ENCODE data around the gene CCDC71L.

CCDC71L gene

GRCh38 chr7:106657085-106657991 lies 3.6 kb downstream of the CCDC71L start:
- Histone ChIP-seq H2BK5ac (ENCODE audit: low read depth, low read length, poor library complexity) (no peak overlapping the region), H3K36me3 (ENCODE audit: control insufficient read depth in 1 of 2, insufficient read depth in 2 of 2, low read length in 2 of 2) (no peaks in the 10 kb centered on the region), H3K79me2 (ENCODE audit: control insufficient read depth, insufficient read depth, low read length, poor library complexity) (peaks cover 8% of the 10 kb centered on the region), H3K27ac (ENCODE audit: low read depth, low read length) (no peak overlapping the region), H3K4me1 (ENCODE audit: control insufficient read depth in 1 of 2, insufficient read depth in 2 of 2, low read length in 2 of 2) (no peaks in the 10 kb centered on the region), H4K8ac (ENCODE audit: low read depth, low read length) (no peak overlapping the region), H3K23ac (ENCODE audit: low read length) (no peak overlapping the region), H2AFZ (ENCODE audit: insufficient read depth, low read length, poor library complexity) (no peak overlapping the region), H3K27me3 (ENCODE audit: insufficient read depth, low read length) (no peaks in the 10 kb centered on the region), H3K18ac (ENCODE audit: low read length) (no peak overlapping the region), H4K12ac (ENCODE audit: low read depth, low read length) (no peak overlapping the region), H3K4me2 (ENCODE audit: low read length) (no peak overlapping the region), H2BK12ac (ENCODE audit: low read length) (no peak overlapping the region), H4K91ac (ENCODE audit: low read depth, low read length) (no peak overlapping the region), H2BK120ac (ENCODE audit: insufficient read depth, low read length, poor library complexity) (no peak overlapping the region), H2AK5ac (ENCODE audit: low read length) (no peak overlapping the region), H3K79me1 (ENCODE audit: low read length) (peaks cover 12% of the 10 kb centered on the region), H3K4ac (ENCODE audit: low read depth, low read length) (no peak overlapping the region), H3K9ac (ENCODE audit: low read length) (no peak overlapping the region), H3K9me3 (ENCODE audit: insufficient read depth, low read depth, low read length) (no peaks in the 10 kb centered on the region), H3K14ac (ENCODE audit: low read length) (no peak overlapping the region), H3K4me3 (ENCODE audit: low read depth, low read length) (no peak overlapping the region)
- peak in 1 of 2 donors; percentile 36 for DNase-seq
- WGBS (ENCODE audit: extremely low coverage, insufficient coverage, insufficient read length) = no CpG with 5 or more reads among the region's 5 CpGs

DNA sequence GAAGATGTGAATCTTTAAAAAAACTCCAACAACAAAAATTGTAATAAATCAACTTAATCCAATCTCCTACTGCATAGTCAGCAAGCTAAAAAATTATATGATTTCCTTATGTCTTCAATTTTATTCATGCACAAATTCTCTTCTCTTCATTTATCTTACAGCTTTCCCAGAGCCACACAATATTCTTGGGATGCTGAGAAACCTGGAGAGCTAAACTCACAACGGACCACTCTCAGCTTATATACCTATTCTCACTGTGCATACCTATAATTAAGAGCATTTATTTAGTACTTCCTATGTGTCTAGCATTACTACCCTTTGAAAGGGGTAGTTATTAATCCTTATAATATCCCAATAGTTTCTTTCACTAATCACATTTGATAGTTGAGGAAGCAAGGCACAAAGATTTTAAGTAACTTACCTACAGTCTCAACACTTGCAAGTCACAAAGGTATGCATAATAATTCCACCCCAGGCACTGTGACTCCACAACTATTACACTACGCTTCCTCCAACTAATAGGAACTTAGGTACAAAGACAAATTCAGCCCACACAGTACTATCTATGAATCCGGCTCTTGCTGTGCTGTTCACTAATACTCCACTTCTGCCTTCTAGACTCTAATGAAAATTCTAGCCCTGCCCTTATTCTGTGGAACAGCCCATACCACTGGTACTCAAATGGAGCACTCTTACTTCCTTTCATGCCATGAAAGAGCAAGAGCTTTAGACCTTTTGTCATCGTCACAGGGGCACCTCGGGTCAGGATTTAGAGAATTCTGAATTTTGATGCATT lies 5.1 kb downstream of the CCDC71L start:
- H4K91ac ChIP-seq (ENCODE audit: low read depth, low read length) = no peak overlapping the region
- H3K23ac ChIP-seq (ENCODE audit: low read length) = no peak overlapping the region
- no peak overlapping the region for H3K18ac ChIP-seq (ENCODE audit: low read length)
- no peak overlapping the region for H2AFZ ChIP-seq (ENCODE audit: insufficient read depth, low read length, poor library complexity)
- no peak overlapping the region for H2BK5ac ChIP-seq (ENCODE audit: low read depth, low read length, poor library complexity)
- no peak overlapping the region for H4K12ac ChIP-seq (ENCODE audit: low read depth, low read length)
- H3K4ac ChIP-seq (ENCODE audit: low read depth, low read length) = no peak overlapping the region
- H4K8ac ChIP-seq (ENCODE audit: low read depth, low read length) = no peak overlapping the region
- H3K36me3 ChIP-seq (ENCODE audit: control insufficient read depth in 1 of 2, insufficient read depth in 2 of 2, low read length in 2 of 2) = no peaks in the 10 kb centered on the region
- no peak overlapping the region for H2BK120ac ChIP-seq (ENCODE audit: insufficient read depth, low read length, poor library complexity)
- peak; percentile 26 to 53 for DNase-seq
- no peak overlapping the region for H3K4me2 ChIP-seq (ENCODE audit: low read length)
- no peak overlapping the region for H3K27ac ChIP-seq (ENCODE audit: low read depth, low read length)
- H3K9ac ChIP-seq (ENCODE audit: low read length) = no peak overlapping the region
- H3K4me3 ChIP-seq (ENCODE audit: low read depth, low read length) = no peak overlapping the region
- peaks cover 13% of the 10 kb centered on the region for H3K79me1 ChIP-seq (ENCODE audit: low read length)
- H3K4me1 ChIP-seq (ENCODE audit: control insufficient read depth in 1 of 2, insufficient read depth in 2 of 2, low read length in 2 of 2) = no peaks in the 10 kb centered on the region
- no peak overlapping the region for H2BK12ac ChIP-seq (ENCODE audit: low read length)
- H3K27me3 ChIP-seq (ENCODE audit: insufficient read depth, low read length) = no peaks in the 10 kb centered on the region
- H2AK5ac ChIP-seq (ENCODE audit: low read length) = no peak overlapping the region
- H3K14ac ChIP-seq (ENCODE audit: low read length) = no peak overlapping the region
- peaks cover 8% of the 10 kb centered on the region for H3K79me2 ChIP-seq (ENCODE audit: control insufficient read depth, insufficient read depth, low read length, poor library complexity)
- WGBS (ENCODE audit: extremely low coverage, insufficient coverage, insufficient read length) = no CpG with 5 or more reads among the region's 5 CpGs
- H3K9me3 ChIP-seq (ENCODE audit: insufficient read depth, low read depth, low read length) = no peaks in the 10 kb centered on the region

DNA sequence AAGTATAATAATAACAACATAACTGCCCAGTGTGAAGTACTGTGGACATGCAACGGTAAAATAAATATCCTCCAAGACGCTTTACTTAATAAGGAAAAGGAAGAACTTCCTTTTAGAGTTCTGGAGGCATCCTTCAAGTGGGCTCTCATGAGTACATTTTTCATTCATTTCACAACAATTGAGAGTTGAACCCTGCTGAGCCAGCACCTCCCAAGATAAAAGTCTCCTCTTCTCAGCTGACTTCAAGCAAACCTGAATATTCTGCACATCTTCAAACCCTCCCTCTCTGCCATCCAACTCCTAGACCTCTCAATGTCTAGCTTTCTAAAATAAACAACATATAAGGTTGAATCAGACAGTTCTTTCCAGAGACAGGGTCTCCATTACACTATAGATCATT lies 7.5 kb downstream of the CCDC71L start:
- no peak overlapping the region for H3K14ac ChIP-seq (ENCODE audit: low read length)
- H3K9ac ChIP-seq (ENCODE audit: low read length) = no peak overlapping the region
- no peak overlapping the region for H2AFZ ChIP-seq (ENCODE audit: insufficient read depth, low read length, poor library complexity)
- no peak overlapping the region for H3K4me2 ChIP-seq (ENCODE audit: low read length)
- no CpG with 5 or more reads among the region's 2 CpGs for WGBS (ENCODE audit: extremely low coverage, insufficient coverage, insufficient read length)
- H3K79me2 ChIP-seq (ENCODE audit: control insufficient read depth, insufficient read depth, low read length, poor library complexity) = no peaks in the 10 kb centered on the region
- H3K27me3 ChIP-seq (ENCODE audit: insufficient read depth, low read length) = no peaks in the 10 kb centered on the region
- H3K18ac ChIP-seq (ENCODE audit: low read length) = no peak overlapping the region
- no peak overlapping the region for H2BK5ac ChIP-seq (ENCODE audit: low read depth, low read length, poor library complexity)
- no peak overlapping the region for H2BK12ac ChIP-seq (ENCODE audit: low read length)
- no peak overlapping the region for H4K8ac ChIP-seq (ENCODE audit: low read depth, low read length)
- no peak overlapping the region for H2BK120ac ChIP-seq (ENCODE audit: insufficient read depth, low read length, poor library complexity)
- peaks cover 3% of the 10 kb centered on the region for H3K79me1 ChIP-seq (ENCODE audit: low read length)
- no peaks in the 10 kb centered on the region for H3K36me3 ChIP-seq (ENCODE audit: control insufficient read depth in 1 of 2, insufficient read depth in 2 of 2, low read length in 2 of 2)
- no peak overlapping the region for H3K4me3 ChIP-seq (ENCODE audit: low read depth, low read length)
- H3K27ac ChIP-seq (ENCODE audit: low read depth, low read length) = no peak overlapping the region
- H3K4me1 ChIP-seq (ENCODE audit: control insufficient read depth in 1 of 2, insufficient read depth in 2 of 2, low read length in 2 of 2) = no peaks in the 10 kb centered on the region
- H2AK5ac ChIP-seq (ENCODE audit: low read length) = no peak overlapping the region
- H4K12ac ChIP-seq (ENCODE audit: low read depth, low read length) = no peak overlapping the region
- H3K23ac ChIP-seq (ENCODE audit: low read length) = no peak overlapping the region
- DNase-seq = no peak
- no peak overlapping the region for H4K91ac ChIP-seq (ENCODE audit: low read depth, low read length)
- no peak overlapping the region for H3K4ac ChIP-seq (ENCODE audit: low read depth, low read length)
- H3K9me3 ChIP-seq (ENCODE audit: insufficient read depth, low read depth, low read length) = no peaks in the 10 kb centered on the region

DNA sequence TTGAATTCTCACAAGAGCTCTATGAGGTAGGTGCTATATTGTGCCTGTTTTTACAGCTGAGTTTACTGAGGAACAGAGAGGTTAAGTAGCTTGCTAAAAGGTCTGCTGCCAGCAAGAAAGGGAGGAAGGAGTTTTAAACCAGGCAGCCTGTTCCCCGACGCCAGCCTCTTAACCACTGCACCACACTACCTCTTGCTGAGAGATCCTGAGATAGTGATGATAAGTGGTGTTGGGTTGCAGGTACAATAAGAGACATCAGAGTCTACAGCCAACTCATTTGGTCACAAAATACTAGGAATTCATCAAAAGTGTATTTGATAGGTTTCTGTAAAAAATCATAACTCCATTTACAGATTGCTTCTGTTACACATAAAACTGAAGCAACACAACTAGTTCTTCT lies 8.0 kb downstream of the CCDC71L start:
- H3K36me3 ChIP-seq (ENCODE audit: control insufficient read depth in 1 of 2, insufficient read depth in 2 of 2, low read length in 2 of 2) = no peaks in the 10 kb centered on the region
- H3K79me1 ChIP-seq (ENCODE audit: low read length) = peaks cover 3% of the 10 kb centered on the region
- H3K23ac ChIP-seq (ENCODE audit: low read length) = no peak overlapping the region
- H2BK12ac ChIP-seq (ENCODE audit: low read length) = no peak overlapping the region
- no peak overlapping the region for H3K4me3 ChIP-seq (ENCODE audit: low read depth, low read length)
- H4K12ac ChIP-seq (ENCODE audit: low read depth, low read length) = no peak overlapping the region
- WGBS (ENCODE audit: extremely low coverage, insufficient coverage, insufficient read length) = no CpG with 5 or more reads among the region's 2 CpGs
- H3K18ac ChIP-seq (ENCODE audit: low read length) = no peak overlapping the region
- no peaks in the 10 kb centered on the region for H3K27me3 ChIP-seq (ENCODE audit: insufficient read depth, low read length)
- no peak overlapping the region for H4K91ac ChIP-seq (ENCODE audit: low read depth, low read length)
- H3K27ac ChIP-seq (ENCODE audit: low read depth, low read length) = no peak overlapping the region
- H3K79me2 ChIP-seq (ENCODE audit: control insufficient read depth, insufficient read depth, low read length, poor library complexity) = no peaks in the 10 kb centered on the region
- no peak overlapping the region for H3K4ac ChIP-seq (ENCODE audit: low read depth, low read length)
- H4K8ac ChIP-seq (ENCODE audit: low read depth, low read length) = no peak overlapping the region
- H2BK120ac ChIP-seq (ENCODE audit: insufficient read depth, low read length, poor library complexity) = no peak overlapping the region
- H2AK5ac ChIP-seq (ENCODE audit: low read length) = no peak overlapping the region
- no peak overlapping the region for H2BK5ac ChIP-seq (ENCODE audit: low read depth, low read length, poor library complexity)
- H3K4me2 ChIP-seq (ENCODE audit: low read length) = no peak overlapping the region
- no peak overlapping the region for H2AFZ ChIP-seq (ENCODE audit: insufficient read depth, low read length, poor library complexity)
- no peak for DNase-seq
- no peaks in the 10 kb centered on the region for H3K4me1 ChIP-seq (ENCODE audit: control insufficient read depth in 1 of 2, insufficient read depth in 2 of 2, low read length in 2 of 2)
- no peak overlapping the region for H3K14ac ChIP-seq (ENCODE audit: low read length)
- H3K9ac ChIP-seq (ENCODE audit: low read length) = no peak overlapping the region
- no peaks in the 10 kb centered on the region for H3K9me3 ChIP-seq (ENCODE audit: insufficient read depth, low read depth, low read length)
